Naive B cell (primary cell): ENCODE results near the gene TMEM51. TPM values are rescaled to one million over a fixed set of nuclear protein-coding genes. Genes with fewer than 3 reads are reported as not detected.

ENCODE experiments used
- ATAC-seq, 2 donors: fragments of 150-1000 bp; cut with Tn5 transposase; 2 replicates each; pipeline ENCODE4 v1.10.0; 2021; ENCODE audit warnings: low read depth in 2 of 2, mild to moderate bottlenecking in 2 of 2, moderate library complexity in 2 of 2
- DNase-seq: peaks from one replicate; pipeline ENCODE4 v3.0.0; 2022
- H3K27ac Mint-ChIP-seq, 6 donors: one replicate each; pipeline ENCODE4 v1.8.0; 2020 to 2022; ENCODE audit warnings: mild to moderate bottlenecking in 6 of 6, mixed read lengths in 6 of 6, moderate library complexity in 5 of 6, inconsistent platforms in 2 of 6
- H3K27me3 Mint-ChIP-seq, 3 donors: one replicate each; pipeline ENCODE4 v1.8.0; 2021 to 2022; ENCODE audit warnings: mixed read lengths in 3 of 3, mild to moderate bottlenecking in 1 of 3
- H3K36me3 Mint-ChIP-seq, 2 donors: one replicate each; pipeline ENCODE4 v1.8.0; 2020 to 2022; ENCODE audit warnings: mixed read lengths in 2 of 2, inconsistent platforms in 1 of 2, mild to moderate bottlenecking in 1 of 2
- H3K4me1 Mint-ChIP-seq, 3 donors: one replicate each; pipeline ENCODE4 v1.8.0; 2020 to 2022; ENCODE audit warnings: mixed read lengths in 3 of 3, inconsistent platforms in 1 of 3, mild to moderate bottlenecking in 1 of 3, moderate library complexity in 1 of 3
- H3K4me3 Mint-ChIP-seq, 8 donors: one replicate each; pipeline ENCODE4 v1.8.0; 2020 to 2022; ENCODE audit warnings: mild to moderate bottlenecking in 8 of 8, mixed read lengths in 8 of 8, moderate library complexity in 8 of 8, inconsistent platforms in 2 of 8
- H3K9me3 Mint-ChIP-seq, 7 donors: one replicate each; pipeline ENCODE4 v1.8.0; 2020 to 2022; ENCODE audit warnings: mixed read lengths in 7 of 7, mild to moderate bottlenecking in 5 of 7, inconsistent platforms in 2 of 7, moderate library complexity in 1 of 7
- polyA plus RNA-seq, 6 donors: library from polyadenylated mRNA; unstranded; fragments of 300-500 nt; fragmentation: Illumina TruSeq; gene quantifications; one replicate each; pipeline ENCODE4 v1.2.3, GENCODE V29; 2021; ENCODE audit warnings: low read depth in 6 of 6

Gene TMEM51
- polyA plus RNA-seq, 6 donors from 2014 or later: not detected

DNA sequence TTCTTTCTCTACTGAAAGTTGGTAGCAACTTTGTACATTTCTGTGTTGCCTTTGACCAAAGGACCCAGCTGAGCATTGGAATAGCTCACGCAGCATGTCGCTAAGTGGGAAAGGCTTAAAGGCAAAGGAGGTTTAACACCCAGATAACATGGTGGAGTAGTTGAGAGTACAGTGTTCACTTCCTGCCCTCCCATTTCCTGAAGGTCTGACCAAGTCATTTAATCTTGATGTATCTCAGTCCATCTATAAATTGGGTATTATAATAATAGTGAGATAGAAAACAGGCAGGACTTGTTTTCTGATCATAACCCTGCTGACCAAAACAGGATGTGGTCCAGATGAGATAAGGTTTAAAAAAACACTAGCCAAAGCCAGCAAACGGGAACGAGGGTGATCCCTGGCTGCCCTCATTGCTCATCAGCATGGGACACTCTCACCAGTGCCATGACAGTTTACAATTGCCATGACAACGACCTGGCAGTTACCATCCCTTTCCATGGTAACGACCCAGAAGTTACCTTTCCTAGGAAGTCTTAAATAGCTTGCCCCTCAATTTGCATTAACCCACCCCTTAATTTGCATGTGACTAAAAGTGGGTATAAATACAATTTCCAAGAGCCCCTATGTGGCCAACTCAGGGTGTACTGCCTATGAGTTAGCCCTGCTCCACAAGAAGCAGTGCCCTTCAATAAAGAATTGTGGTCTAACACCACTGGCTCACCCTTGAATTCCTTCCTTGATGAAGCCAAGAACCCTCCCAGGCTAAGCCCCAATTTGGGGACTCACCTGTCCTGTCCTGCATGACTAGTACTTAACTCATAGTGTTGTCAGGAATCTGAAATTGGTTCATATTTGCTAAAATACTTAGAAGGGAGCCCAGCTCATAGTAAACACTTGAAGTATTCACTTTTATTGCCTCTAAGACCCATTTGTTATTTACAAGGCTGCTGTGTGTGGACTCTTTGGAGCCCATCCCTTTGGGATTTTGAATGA lies 65.0 kb downstream of the TMEM51 start:
- DNase-seq (no peak), ATAC-seq (no peak)
- Mint-ChIP-seq H3K9me3 (peaks cover 0 to 2% (median 0%) of the 10 kb centered on the region in 7 donors), H3K4me3 (no peak overlapping the region), H3K36me3 (no peaks in the 10 kb centered on the region), H3K27me3 (peaks cover 7 to 49% (median 25%) of the 10 kb centered on the region in 3 donors), H3K4me1 (no peaks in the 10 kb centered on the region), H3K27ac (peak overlapping the region in 1 of 6 donors; percentile 32)

DNA sequence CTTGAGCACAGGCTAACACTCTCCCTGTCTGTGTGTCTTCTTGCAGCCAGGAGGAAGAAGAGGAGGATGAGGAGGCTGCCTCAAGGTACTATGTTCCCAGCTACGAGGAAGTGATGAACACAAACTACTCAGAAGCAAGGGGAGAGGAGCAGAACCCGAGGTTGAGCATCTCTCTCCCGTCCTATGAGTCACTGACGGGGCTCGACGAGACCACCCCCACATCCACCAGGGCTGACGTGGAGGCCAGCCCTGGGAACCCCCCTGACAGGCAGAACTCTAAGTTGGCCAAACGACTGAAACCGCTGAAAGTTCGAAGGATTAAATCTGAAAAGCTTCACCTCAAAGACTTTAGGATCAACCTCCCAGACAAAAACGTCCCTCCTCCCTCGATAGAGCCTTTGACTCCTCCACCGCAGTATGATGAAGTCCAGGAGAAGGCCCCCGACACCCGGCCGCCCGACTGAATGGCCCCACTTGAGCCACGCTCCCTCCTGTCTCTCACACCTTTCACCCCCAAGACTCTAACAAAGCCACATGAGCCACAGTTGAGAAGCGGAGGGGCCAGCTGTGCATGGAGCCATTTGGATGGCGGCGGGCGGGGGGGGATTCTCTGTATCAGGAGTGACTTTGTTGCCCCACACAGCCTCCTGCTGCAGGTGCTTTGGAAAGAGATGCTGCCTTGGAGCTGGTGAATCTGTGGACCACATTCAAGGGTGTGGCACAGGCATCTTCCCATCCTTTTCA lies 65.9 kb downstream of the TMEM51 start:
- Mint-ChIP-seq H3K4me3 (no peak overlapping the region), H3K4me1 (peaks cover 0 to 4% (median 2%) of the 10 kb centered on the region in 3 donors), H3K27ac (no peak overlapping the region), H3K27me3 (peaks cover 7 to 49% (median 31%) of the 10 kb centered on the region in 3 donors), H3K9me3 (peaks cover 0 to 2% (median 0%) of the 10 kb centered on the region in 7 donors), H3K36me3 (no peaks in the 10 kb centered on the region)
- DNase-seq (no peak), ATAC-seq (no peak)

DNA sequence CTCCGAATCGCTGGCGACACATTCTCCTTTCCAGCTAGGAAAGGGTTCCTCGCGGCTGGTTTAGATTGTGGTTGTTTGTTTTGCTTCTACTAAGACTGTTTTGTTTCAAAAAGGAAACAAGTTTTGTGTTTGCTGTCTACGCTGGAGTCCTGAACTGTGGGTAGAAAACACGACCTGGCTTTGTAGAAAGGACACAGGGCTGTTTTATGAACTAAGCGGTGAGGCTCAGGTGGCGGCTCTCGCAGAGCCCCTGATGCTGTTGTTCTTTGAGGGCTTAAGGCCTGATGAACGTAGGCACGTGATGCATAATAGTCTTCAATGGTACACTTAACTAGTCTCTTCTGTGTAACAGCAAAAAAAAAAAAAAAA lies 66.5 kb downstream of the TMEM51 start:
- Mint-ChIP-seq H3K4me3 (no peak overlapping the region), H3K36me3 (no peaks in the 10 kb centered on the region), H3K4me1 (peaks cover 4 to 8% (median 8%) of the 10 kb centered on the region in 3 donors), H3K9me3 (peaks cover 0 to 2% (median 0%) of the 10 kb centered on the region in 7 donors), H3K27me3 (peaks cover 7 to 49% (median 29%) of the 10 kb centered on the region in 3 donors), H3K27ac (no peak overlapping the region)
- DNase-seq (no peak), ATAC-seq (no peak)

DNA sequence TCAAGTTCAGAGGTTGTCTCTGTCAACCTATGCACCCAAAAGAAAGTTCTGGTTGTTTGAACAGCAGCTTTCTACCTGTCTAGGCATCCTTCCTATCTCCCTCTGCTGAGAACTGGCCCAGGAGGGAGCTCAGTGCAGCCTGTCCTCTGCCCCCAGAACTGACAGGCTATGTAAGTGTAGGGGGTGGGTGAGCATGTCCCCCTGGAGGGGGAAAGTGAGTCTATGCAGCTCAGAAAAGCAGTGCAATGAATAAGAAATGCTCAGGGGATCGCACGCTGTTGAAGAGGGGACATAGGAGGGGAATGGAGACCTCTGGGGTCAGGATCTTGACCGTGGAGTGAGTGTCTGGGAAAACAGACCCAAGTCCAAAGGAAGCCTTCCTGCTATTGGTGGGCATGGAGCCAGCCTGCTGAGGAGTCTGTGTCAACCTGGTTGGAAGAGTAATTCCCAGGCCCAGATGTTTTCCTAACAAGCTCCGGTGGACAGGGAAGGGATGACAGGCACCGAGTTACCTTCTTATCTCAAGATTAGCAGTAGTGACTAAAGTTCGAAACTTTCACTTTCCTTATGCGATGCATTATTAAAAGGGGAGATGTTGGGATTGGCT lies 67.4 kb downstream of the TMEM51 start:
- H3K27ac Mint-ChIP-seq: no peak overlapping the region
- H3K4me1 Mint-ChIP-seq: peaks cover 5 to 9% (median 9%) of the 10 kb centered on the region in 3 donors
- DNase-seq (no peak), ATAC-seq (no peak)
- peaks cover 7 to 49% (median 31%) of the 10 kb centered on the region in 3 donors for H3K27me3 Mint-ChIP-seq
- H3K9me3 Mint-ChIP-seq: peaks cover 0 to 2% (median 0%) of the 10 kb centered on the region in 7 donors
- no peaks in the 10 kb centered on the region for H3K36me3 Mint-ChIP-seq
- peak overlapping the region in 1 of 8 donors; percentile 60 for H3K4me3 Mint-ChIP-seq

DNA sequence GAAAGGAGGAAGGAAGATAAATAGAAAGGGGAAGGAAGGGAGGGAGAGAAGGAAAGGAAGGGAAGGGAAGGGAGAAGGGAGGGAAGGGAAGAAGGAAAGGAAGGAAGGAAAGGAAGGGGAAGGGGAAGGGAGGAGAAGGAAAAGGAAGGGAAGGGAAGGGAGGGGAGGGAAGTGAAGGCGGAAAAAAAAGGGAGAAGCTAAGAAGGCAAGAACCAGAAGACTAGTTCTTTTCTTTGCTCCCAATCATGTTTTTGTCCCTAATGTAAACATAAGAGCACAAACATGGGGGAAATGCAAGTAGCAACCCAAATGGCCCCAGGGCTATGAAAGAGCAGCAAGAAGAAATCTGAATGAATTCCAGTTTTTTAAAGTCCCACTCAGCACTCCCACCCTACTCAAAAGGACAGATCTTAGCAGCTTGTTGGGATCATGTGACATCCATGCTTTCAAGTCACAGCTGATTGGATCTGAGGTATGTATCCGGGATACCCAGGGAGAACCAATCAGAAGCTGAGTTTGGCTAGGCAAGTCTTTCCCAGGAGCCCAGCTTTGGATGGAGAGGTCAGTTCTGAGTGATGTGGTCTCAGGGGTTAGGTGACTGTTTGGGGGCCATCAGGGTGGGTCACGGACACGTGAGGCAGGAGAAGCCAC lies 69.2 kb downstream of the TMEM51 start:
- Mint-ChIP-seq H3K27ac (no peak overlapping the region), H3K4me1 (peaks cover 5 to 9% (median 9%) of the 10 kb centered on the region in 3 donors), H3K4me3 (no peak overlapping the region), H3K36me3 (no peaks in the 10 kb centered on the region), H3K9me3 (peaks cover 0 to 2% (median 0%) of the 10 kb centered on the region in 7 donors), H3K27me3 (peaks cover 14 to 34% (median 31%) of the 10 kb centered on the region in 3 donors)
- ATAC-seq (no peak), DNase-seq (no peak)

DNA sequence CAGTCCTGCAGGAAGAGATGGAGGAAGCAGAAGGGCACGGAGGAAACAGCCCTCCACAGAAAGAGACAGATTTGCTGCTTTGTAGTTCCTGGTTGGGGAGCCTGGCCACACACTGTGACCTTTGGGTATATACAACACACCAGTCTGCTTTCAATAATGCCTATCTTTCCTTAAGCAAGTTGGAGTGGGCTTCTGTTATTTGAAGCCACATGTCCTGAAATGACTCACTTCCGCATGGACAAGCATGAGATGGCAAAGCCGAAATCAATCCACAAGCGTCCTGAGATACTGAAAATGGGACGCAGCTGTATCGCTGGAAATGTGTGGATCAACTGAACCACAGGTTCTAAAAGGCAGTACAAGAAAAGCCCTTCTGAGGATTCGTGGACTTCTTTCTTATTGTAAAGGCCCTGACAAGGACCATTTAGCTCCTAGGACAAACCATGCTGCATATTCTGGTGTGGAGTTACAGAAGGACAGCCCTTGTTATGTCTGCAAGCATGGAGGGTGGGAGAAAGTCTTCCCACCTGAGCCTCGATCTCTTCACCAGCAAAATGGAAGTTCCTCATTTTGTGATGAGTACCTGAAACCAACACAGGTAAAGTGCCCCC lies 70.8 kb downstream of the TMEM51 start:
- no peaks in the 10 kb centered on the region for H3K36me3 Mint-ChIP-seq
- H3K4me1 Mint-ChIP-seq: peaks cover 5 to 9% (median 9%) of the 10 kb centered on the region in 3 donors
- DNase-seq (no peak), ATAC-seq (no peak)
- peaks cover 0 to under 1% (median 0%) of the 10 kb centered on the region in 7 donors for H3K9me3 Mint-ChIP-seq
- peaks cover 13 to 28% (median 28%) of the 10 kb centered on the region in 3 donors for H3K27me3 Mint-ChIP-seq
- no peak overlapping the region for H3K27ac Mint-ChIP-seq
- no peak overlapping the region for H3K4me3 Mint-ChIP-seq

DNA sequence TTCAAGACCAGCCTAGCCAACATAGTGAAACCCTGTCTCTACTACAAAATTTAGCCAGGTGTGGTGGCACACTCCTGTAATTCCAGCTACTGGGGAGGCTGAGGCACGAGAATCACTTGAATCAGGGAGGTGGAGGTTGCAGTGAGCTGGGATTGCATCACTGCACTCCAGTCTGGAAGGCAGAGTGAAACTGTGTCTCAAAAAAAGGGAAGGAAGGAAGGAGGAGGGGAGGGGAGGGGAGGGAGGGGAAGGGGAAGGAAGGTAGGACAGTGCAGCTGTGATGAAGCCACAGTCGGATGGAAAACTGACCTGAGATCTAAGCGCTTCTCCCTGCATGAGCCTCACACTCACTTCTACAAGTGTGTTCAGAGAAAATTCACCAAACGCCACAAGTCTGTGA lies 71.4 kb downstream of the TMEM51 start:
- no peak overlapping the region for H3K27ac Mint-ChIP-seq
- peaks cover 5 to 9% (median 9%) of the 10 kb centered on the region in 3 donors for H3K4me1 Mint-ChIP-seq
- H3K27me3 Mint-ChIP-seq: peaks cover 11 to 23% (median 23%) of the 10 kb centered on the region in 3 donors
- ATAC-seq (no peak), DNase-seq (no peak)
- H3K4me3 Mint-ChIP-seq: peak overlapping the region in 1 of 8 donors; percentile 69
- no peaks in the 10 kb centered on the region for H3K9me3 Mint-ChIP-seq
- no peaks in the 10 kb centered on the region for H3K36me3 Mint-ChIP-seq

DNA sequence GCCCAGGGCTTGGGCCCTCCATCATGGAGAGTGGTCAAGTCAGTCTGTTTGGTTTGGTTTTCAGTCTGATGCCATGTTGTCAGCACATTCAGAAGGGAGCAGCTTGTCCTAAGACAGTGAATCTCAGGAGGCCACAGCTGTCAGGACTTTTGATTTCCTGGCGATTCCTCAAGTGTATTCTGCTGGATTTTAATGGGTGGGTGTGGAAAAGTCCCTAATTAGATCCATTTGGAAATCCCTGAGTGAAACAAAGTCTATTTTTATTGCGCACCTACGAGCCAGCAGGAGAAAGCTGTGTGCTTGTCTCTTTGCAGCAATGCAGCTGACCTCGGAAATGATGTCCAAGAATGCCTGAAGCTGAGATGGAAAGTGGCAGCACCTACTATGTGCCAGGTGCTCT lies 71.9 kb downstream of the TMEM51 start:
- ATAC-seq (no peak), DNase-seq (no peak)
- H3K27ac Mint-ChIP-seq: peak overlapping the region in 1 of 6 donors; percentile 10
- H3K9me3 Mint-ChIP-seq: no peaks in the 10 kb centered on the region
- H3K4me1 Mint-ChIP-seq: peaks cover 5 to 9% (median 9%) of the 10 kb centered on the region in 3 donors
- peaks cover 9 to 23% (median 21%) of the 10 kb centered on the region in 3 donors for H3K27me3 Mint-ChIP-seq
- H3K36me3 Mint-ChIP-seq: no peaks in the 10 kb centered on the region
- no peak overlapping the region for H3K4me3 Mint-ChIP-seq

DNA sequence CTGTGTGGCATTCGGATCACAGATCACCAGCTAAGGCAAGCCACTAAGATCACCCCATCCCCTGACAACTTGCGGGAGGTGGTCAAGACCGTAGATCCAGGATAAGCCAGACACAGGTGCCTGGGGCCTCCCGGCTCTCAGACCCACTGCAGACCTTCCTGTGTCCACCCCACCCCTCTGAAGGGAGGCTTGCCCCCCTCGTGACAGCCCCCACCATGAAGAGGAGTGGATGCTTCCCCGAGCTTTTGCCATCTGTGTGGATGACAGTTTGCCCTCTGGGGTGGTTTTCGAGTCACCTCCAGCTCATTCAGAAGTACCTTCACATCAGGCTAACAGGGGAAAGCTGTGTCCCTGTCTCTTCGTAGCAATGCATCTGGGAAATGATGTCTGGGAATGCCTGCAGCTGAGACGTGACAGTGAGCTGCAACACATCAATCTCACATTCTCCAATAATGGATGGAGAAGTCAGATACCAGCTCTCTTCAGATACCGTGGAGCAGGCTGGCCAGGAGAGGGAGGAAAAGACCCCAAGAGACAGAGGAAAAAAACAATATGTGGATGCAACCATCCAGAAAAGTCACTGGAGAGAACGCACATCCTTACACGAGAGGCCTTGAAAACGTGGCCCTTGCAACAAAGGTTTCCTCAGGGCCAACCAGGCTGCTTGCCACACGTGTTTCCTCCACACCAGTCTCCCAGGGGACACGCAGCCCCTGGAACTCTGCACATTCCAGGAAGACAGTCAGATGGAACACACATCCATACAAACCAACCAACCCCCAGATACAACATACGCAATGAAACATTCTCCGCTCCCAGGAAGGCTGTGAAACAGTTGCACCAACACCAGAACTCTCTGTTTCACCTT lies 73.1 kb downstream of the TMEM51 start:
- ATAC-seq: no peak
- no peak overlapping the region for H3K4me3 Mint-ChIP-seq
- H3K27me3 Mint-ChIP-seq: peaks cover 9 to 19% (median 14%) of the 10 kb centered on the region in 3 donors
- DNase-seq: no peak
- no peaks in the 10 kb centered on the region for H3K36me3 Mint-ChIP-seq
- peak overlapping the region in 2 of 6 donors; percentile 36 to 73 for H3K27ac Mint-ChIP-seq
- peaks cover 5 to 11% (median 9%) of the 10 kb centered on the region in 3 donors for H3K4me1 Mint-ChIP-seq
- H3K9me3 Mint-ChIP-seq: no peaks in the 10 kb centered on the region

DNA sequence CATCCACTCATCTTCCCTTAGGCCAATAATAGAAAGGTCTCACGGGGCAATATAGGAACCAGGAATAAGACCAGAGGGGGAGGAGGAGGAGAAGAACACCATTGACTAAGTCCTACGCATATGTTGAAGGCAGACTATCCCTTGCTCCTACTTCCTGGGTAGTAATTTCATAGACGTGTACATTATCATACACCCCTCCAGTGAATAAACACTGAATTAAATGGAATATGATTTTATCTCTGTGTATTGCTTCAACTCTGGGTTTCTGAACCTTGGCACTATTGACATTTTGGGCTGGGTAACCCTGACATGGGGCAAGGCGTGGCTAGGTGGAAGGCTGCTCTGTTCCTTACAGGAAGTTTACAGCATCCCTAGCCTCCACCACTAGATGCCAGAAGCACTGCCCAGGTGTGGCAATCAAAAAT lies 76.2 kb downstream of the TMEM51 start:
- Mint-ChIP-seq H3K4me3 (no peak overlapping the region), H3K4me1 (peaks cover 3 to 7% (median 4%) of the 10 kb centered on the region in 3 donors), H3K36me3 (no peaks in the 10 kb centered on the region), H3K9me3 (no peaks in the 10 kb centered on the region), H3K27ac (no peak overlapping the region), H3K27me3 (peaks cover 0 to 14% (median 10%) of the 10 kb centered on the region in 3 donors)
- no peak for ATAC-seq
- no peak for DNase-seq

DNA sequence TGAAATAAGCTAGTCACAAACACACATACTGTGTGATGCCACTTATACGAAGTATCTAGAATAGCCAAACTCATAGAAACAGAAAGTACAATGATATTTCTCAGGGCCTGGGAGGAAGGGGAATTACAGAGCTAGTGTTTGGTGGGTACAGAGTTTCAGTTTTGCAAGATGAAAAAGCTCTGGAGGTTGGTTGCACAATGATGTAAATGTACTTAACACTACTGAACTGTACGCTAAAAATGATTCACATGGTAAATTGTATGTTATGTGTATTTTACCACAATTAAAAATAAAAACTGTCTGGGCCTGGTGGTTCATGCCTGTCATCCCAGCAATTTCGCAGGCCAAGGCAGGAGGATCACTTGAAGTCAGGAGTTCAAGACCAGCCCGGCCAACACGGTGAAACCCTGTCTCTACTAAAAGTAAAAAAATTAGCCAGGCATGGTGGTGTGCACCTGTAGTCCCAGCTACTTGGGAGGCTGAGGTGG lies 78.2 kb downstream of the TMEM51 start:
- H3K4me3 Mint-ChIP-seq: no peak overlapping the region
- H3K36me3 Mint-ChIP-seq: no peaks in the 10 kb centered on the region
- DNase-seq (no peak), ATAC-seq (no peak)
- no peaks in the 10 kb centered on the region for H3K9me3 Mint-ChIP-seq
- peaks cover 0 to 17% (median 14%) of the 10 kb centered on the region in 3 donors for H3K27me3 Mint-ChIP-seq
- H3K27ac Mint-ChIP-seq: no peak overlapping the region
- H3K4me1 Mint-ChIP-seq: peaks cover 0 to 4% (median 0%) of the 10 kb centered on the region in 3 donors
